ENCODE results near the gene NOS1AP.

NOS1AP gene

DNA sequence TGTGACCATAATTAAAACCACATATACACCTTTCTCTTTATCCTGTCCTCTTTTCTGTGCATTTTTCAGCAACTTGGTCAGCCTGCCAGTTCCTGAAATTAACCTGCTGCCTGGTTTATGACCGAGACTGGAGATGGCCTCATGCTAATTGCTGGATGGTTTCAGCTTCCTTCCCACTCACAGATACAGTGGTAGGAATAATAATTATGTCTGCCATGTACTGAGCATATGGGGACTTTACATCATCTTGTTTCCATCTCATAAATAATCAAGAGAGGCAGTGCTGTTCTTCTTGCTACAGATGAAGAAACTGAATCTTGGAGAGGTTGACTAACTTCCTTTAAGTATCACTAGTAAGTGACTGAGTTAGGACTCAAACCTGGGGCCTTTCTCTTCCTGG lies 148.2 kb downstream of the NOS1AP start:
- TF ChIP-seq SIN3A (IDR thresholded peaks at IDR 0.05; ENCODE audit: borderline replicate concordance, insufficient read depth, low read length): no peak
- TF ChIP-seq POLR2AphosphoS5 (IDR thresholded peaks at IDR 0.05; ENCODE audit: low read depth, low read length): no peak
- TF ChIP-seq TAF1 (IDR thresholded peaks at IDR 0.05; ENCODE audit: borderline replicate concordance, insufficient read depth, low read length): no peak
- TF ChIP-seq, protein P1, sequence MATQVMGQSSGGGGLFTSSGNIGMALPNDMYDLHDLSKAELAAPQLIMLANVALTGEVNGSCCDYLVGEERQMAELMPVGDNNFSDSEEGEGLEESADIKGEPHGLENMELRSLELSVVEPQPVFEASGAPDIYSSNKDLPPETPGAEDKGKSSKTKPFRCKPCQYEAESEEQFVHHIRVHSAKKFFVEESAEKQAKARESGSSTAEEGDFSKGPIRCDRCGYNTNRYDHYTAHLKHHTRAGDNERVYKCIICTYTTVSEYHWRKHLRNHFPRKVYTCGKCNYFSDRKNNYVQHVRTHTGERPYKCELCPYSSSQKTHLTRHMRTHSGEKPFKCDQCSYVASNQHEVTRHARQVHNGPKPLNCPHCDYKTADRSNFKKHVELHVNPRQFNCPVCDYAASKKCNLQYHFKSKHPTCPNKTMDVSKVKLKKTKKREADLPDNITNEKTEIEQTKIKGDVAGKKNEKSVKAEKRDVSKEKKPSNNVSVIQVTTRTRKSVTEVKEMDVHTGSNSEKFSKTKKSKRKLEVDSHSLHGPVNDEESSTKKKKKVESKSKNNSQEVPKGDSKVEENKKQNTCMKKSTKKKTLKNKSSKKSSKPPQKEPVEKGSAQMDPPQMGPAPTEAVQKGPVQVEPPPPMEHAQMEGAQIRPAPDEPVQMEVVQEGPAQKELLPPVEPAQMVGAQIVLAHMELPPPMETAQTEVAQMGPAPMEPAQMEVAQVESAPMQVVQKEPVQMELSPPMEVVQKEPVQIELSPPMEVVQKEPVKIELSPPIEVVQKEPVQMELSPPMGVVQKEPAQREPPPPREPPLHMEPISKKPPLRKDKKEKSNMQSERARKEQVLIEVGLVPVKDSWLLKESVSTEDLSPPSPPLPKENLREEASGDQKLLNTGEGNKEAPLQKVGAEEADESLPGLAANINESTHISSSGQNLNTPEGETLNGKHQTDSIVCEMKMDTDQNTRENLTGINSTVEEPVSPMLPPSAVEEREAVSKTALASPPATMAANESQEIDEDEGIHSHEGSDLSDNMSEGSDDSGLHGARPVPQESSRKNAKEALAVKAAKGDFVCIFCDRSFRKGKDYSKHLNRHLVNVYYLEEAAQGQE (IDR thresholded peaks at IDR 0.05; ENCODE audit: insufficient read depth in 1 of 2, low read depth in 2 of 2, low read length in 2 of 2): no peak
- TF ChIP-seq FOXP2 (optimal IDR thresholded peaks at IDR 0.05; ENCODE audit: borderline replicate concordance, extremely low read depth, extremely low read length, insufficient read depth): no peak

DNA sequence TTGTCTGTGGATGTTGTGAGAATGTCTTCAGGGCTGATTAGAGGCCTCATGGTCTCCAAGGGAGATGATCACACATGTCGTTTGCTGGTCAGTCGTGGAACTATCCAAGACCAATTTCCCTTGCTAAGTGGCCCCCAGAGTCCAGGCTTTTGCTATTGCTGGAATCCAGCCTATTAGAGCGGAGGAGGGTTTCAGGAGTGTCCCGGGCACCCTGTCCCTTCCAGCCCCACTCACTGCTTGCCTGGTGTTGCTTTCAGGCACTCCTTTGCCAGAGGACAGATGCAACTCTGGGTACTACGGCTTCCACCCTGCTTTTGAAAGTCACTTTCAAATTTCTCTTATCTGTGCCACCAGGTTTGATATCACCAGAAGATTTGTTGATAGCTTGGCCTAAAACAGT lies 149.1 kb downstream of the NOS1AP start:
- TF ChIP-seq POLR2AphosphoS5 (IDR thresholded peaks at IDR 0.05; ENCODE audit: low read depth, low read length) (no peak), SIN3A (IDR thresholded peaks at IDR 0.05; ENCODE audit: borderline replicate concordance, insufficient read depth, low read length) (no peak), FOXP2 (optimal IDR thresholded peaks at IDR 0.05; ENCODE audit: borderline replicate concordance, extremely low read depth, extremely low read length, insufficient read depth) (no peak), TAF1 (IDR thresholded peaks at IDR 0.05; ENCODE audit: borderline replicate concordance, insufficient read depth, low read length) (no peak)
- TF ChIP-seq, protein P1 (IDR thresholded peaks at IDR 0.05; ENCODE audit: insufficient read depth in 1 of 2, low read depth in 2 of 2, low read length in 2 of 2): no peak

DNA sequence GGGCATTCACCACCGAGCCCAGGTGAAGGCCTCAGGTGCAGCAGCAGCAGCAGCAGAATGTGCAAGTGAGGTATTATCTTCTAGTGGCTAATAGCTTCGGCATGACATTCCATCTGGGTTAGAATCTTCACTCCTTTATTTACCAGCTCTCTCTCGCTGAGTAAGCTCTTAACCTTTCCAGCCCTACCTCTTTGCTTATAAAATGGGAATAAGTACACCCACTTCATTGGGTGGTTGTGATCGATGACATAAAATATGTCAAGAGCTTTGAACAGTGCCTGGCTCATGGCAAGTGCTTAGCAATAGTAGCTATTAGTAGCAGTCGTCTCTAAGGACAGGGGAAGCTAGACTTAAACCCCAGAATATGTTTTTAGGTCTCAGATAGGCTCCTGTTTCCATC lies 149.5 kb downstream of the NOS1AP start:
- TF ChIP-seq SIN3A (IDR thresholded peaks at IDR 0.05; ENCODE audit: borderline replicate concordance, insufficient read depth, low read length) (no peak), TAF1 (IDR thresholded peaks at IDR 0.05; ENCODE audit: borderline replicate concordance, insufficient read depth, low read length) (no peak), FOXP2 (optimal IDR thresholded peaks at IDR 0.05; ENCODE audit: borderline replicate concordance, extremely low read depth, extremely low read length, insufficient read depth) (no peak), POLR2AphosphoS5 (IDR thresholded peaks at IDR 0.05; ENCODE audit: low read depth, low read length) (no peak)
- TF ChIP-seq, protein P1 (IDR thresholded peaks at IDR 0.05; ENCODE audit: insufficient read depth in 1 of 2, low read depth in 2 of 2, low read length in 2 of 2): no peak

DNA sequence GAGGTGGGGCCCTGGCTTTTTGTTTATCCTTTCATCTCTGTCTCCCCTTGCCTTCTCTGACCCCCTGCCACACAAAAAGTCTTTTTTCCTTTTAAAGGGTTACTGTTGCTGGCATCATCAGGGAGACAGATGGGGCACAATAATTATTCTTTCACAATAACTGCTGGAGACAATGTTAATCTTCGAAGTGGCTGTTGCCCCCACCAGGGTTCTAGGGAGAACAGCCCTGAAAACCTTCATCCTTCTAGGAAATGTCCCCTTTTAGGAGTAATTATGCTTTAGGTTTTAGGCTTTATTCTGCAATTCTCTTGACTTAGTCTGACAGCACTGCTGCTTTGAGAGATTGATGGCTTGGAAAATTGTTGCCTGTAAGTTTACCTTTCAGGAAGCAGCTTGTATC lies 150.0 kb downstream of the NOS1AP start:
- TF ChIP-seq, protein P1 (IDR thresholded peaks at IDR 0.05; ENCODE audit: insufficient read depth in 1 of 2, low read depth in 2 of 2, low read length in 2 of 2): no peak
- no peak for TF ChIP-seq FOXP2 (optimal IDR thresholded peaks at IDR 0.05; ENCODE audit: borderline replicate concordance, extremely low read depth, extremely low read length, insufficient read depth)
- TF ChIP-seq POLR2AphosphoS5 (IDR thresholded peaks at IDR 0.05; ENCODE audit: low read depth, low read length): no peak
- no peak for TF ChIP-seq TAF1 (IDR thresholded peaks at IDR 0.05; ENCODE audit: borderline replicate concordance, insufficient read depth, low read length)
- no peak for TF ChIP-seq SIN3A (IDR thresholded peaks at IDR 0.05; ENCODE audit: borderline replicate concordance, insufficient read depth, low read length)

DNA sequence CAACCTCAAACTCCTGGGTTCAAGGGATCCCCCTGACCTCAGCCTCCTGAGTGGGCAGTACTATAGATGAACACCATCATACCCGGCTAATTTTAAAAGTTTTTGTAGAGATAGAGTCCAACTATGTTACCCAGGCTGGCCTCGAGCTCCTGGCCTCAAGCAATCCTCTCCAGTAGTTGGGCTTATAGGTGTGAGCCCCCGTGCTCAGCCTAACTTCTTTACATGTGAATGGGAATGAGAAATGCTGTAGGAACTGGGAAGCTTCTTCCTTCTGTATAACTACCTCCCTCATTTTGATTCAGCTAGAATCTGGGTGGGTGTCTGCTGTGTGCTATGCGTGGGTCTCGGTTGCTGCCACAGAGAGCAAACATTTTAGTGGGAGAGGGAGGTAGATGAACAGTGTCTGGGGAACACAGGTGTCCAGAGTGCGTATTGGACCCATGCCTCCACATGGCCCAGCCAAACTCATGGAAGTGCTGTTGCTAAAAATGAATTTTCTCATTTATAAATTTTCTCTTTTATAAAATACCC lies 150.6 kb downstream of the NOS1AP start:
- no peak for TF ChIP-seq POLR2AphosphoS5 (IDR thresholded peaks at IDR 0.05; ENCODE audit: low read depth, low read length)
- TF ChIP-seq SIN3A (IDR thresholded peaks at IDR 0.05; ENCODE audit: borderline replicate concordance, insufficient read depth, low read length): no peak
- no peak for TF ChIP-seq FOXP2 (optimal IDR thresholded peaks at IDR 0.05; ENCODE audit: borderline replicate concordance, extremely low read depth, extremely low read length, insufficient read depth)
- TF ChIP-seq, protein P1 (IDR thresholded peaks at IDR 0.05; ENCODE audit: insufficient read depth in 1 of 2, low read depth in 2 of 2, low read length in 2 of 2): no peak
- no peak for TF ChIP-seq TAF1 (IDR thresholded peaks at IDR 0.05; ENCODE audit: borderline replicate concordance, insufficient read depth, low read length)

Data from PFSK-1 (cell line).